GM21367 (cell line): ENCODE data around the gene TIPIN.
"Not testable (repeated sequence)": the region's sequence is repeated elsewhere in the genome, so short reads cannot be mapped to it uniquely, and the experiment has no call there.

Source experiments
- ATAC-seq: cut with Tn5 transposase; IDR thresholded peaks from one replicate; pipeline ENCODE4 v1.9.1; 2021; ENCODE audit not compliant: unreplicated experiment

TIPIN gene

GRCh38 chr15:66386204-66387123, 30.0 kb upstream of the TIPIN start, which contains the start of gene MAP2K1:
MAP2K1 (plus strand) TSS chr15:66386912; CDS start chr15:66387348, 436 bp downstream.
- ATAC-seq = peak; percentile 63

- ATAC-seq = not testable (repeated sequence)
These were observed 24.9 kb upstream of the TIPIN start for GRCh38 chr15:66381376-66381775.

GRCh38 chr15:66378814-66379430, 22.4 kb upstream of the TIPIN start:
- no peak for ATAC-seq

DNA sequence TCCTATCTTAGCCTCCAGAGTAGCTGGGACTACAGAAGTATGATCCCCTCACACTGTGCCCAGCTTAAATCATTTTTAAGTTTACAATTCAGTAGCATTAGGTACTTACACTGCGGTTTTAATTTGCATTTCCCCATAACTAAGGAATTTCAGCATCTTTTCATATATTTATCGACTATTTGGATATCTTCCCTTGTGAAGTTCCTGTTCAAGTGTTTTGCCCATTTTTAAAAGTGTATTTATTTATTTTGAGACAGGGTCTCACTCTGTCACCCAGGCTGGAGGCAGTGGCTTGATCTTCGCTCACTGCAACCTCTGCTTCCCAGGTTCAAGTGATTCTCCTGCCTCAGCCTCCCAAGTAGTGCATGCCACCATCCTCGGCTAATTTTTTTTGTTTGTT, 17.7 kb upstream of the TIPIN start:
- ATAC-seq = no peak

- ATAC-seq = no peak
These were observed 13.5 kb upstream of the TIPIN start for GRCh38 chr15:66369773-66370651.

GRCh38 chr15:66364944-66365528, 8.6 kb upstream of the TIPIN start:
- no peak for ATAC-seq

GRCh38 chr15:66362776-66363175, 6.3 kb upstream of the TIPIN start:
- ATAC-seq = no peak

- not testable (repeated sequence) for ATAC-seq
These were observed 5.4 kb upstream of the TIPIN start for GRCh38 chr15:66361745-66362460.

- no peak for ATAC-seq
These were observed 3.3 kb upstream of the TIPIN start for GRCh38 chr15:66359740-66360139.

GRCh38 chr15:66356077-66356358, 467 bp downstream of the TIPIN start:
- ATAC-seq = no peak

- not testable (repeated sequence) for ATAC-seq
These were observed 8.0 kb downstream of the TIPIN start for GRCh38 chr15:66348530-66348929.

- ATAC-seq = no peak
These were observed 27.7 kb downstream of the TIPIN start for GRCh38 chr15:66328771-66329170.

- no peak for ATAC-seq
These were observed 28.7 kb downstream of the TIPIN start for GRCh38 chr15:66327736-66328135.

GRCh38 chr15:66326051-66326450, 30.4 kb downstream of the TIPIN start:
- no peak for ATAC-seq

GRCh38 chr15:66323312-66323928, 33.1 kb downstream of the TIPIN start:
- no peak for ATAC-seq

DNA sequence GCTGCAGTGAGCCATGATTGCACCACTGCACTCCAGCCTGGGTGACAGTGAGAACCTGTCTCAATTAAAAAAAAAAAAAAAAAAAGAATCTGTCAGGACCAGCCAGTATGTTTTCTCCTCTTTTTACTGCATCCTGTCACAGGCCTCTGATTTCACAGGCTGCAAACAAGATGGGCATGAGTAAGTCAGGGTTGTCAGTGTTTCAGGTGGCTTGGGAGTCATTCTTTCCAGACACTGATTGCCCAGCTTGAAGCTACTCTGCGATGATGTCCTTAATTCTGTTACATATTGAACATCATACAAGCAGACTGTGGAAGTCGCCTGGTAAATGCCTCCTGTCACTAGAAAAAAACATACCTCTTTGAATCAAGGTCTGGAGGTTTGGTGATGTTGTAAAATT, 44.3 kb downstream of the TIPIN start:
- ATAC-seq = no peak

DNA sequence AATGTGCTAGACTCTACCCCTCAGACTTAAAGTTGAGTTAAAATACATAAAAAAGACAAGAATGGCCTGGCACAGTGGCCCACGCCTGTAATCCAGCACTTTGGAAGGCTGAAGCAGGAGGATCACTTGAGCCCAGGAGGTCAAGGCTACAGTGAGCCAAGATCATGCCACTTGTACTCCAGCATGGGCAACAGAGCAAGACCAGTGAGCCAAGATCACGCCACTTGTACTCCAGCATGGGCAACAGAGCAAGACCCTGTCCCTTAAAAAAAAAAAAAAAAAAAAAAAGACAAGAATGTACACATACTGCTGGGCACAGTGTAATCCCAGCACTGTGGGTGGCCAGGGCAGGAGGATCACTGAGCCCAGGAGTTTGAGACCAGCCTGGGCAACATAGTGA, 45.7 kb downstream of the TIPIN start:
- no peak for ATAC-seq

- no peak for ATAC-seq
These were observed 46.7 kb downstream of the TIPIN start for GRCh38 chr15:66309828-66310227.

GRCh38 chr15:66308531-66308930, 48.0 kb downstream of the TIPIN start:
- ATAC-seq = no peak

- ATAC-seq = no peak
These were observed 50.1 kb downstream of the TIPIN start for GRCh38 chr15:66306381-66306780.
